Measurements from ENCODE around the gene SIRT2. TPM values are rescaled to one million over a fixed set of nuclear protein-coding genes. Genes with fewer than 3 reads are reported as not detected.
A peak's percentile ranks its signal among the peaks of the same experiment; 100 is the strongest.
"Not testable (repeated sequence)": the region's sequence is repeated elsewhere in the genome, so short reads cannot be mapped to it uniquely, and the experiment has no call there.

SIRT2 gene
- total RNA-seq, 1 donor from 2014 or later = 38.9 TPM

GRCh38 chr19:38834590-38834989, 64.8 kb downstream of the SIRT2 start:
- no peaks in the 10 kb centered on the region for H3K27me3 ChIP-seq (ENCODE audit: control insufficient read depth, insufficient read depth, low read length)
- no peak overlapping the region for H3K4me3 ChIP-seq (ENCODE audit: low read depth, low read length)
- no peak for DNase-seq (ENCODE audit: low read depth)
- TF ChIP-seq CTCF (IDR thresholded peaks at IDR 0.05; ENCODE audit: insufficient read depth, low read length, poor library complexity, severe bottlenecking) = no peak
- peaks cover 4% of the 10 kb centered on the region for H3K36me3 ChIP-seq (ENCODE audit: control insufficient read depth, insufficient read depth, low read length)

- no peak for DNase-seq (ENCODE audit: low read depth)
- H3K36me3 ChIP-seq (ENCODE audit: control insufficient read depth, insufficient read depth, low read length) = peaks cover 4% of the 10 kb centered on the region
- H3K4me3 ChIP-seq (ENCODE audit: low read depth, low read length) = no peak overlapping the region
- no peak for TF ChIP-seq CTCF (IDR thresholded peaks at IDR 0.05; ENCODE audit: insufficient read depth, low read length, poor library complexity, severe bottlenecking)
- no peaks in the 10 kb centered on the region for H3K27me3 ChIP-seq (ENCODE audit: control insufficient read depth, insufficient read depth, low read length)
Measured at GRCh38 chr19:38834104-38834490, 65.3 kb downstream of the SIRT2 start.

GRCh38 chr19:38833092-38833425, 66.4 kb downstream of the SIRT2 start:
- Histone ChIP-seq H3K27me3 (ENCODE audit: control insufficient read depth, insufficient read depth, low read length) (no peaks in the 10 kb centered on the region), H3K4me3 (ENCODE audit: low read depth, low read length) (no peak overlapping the region), H3K36me3 (ENCODE audit: control insufficient read depth, insufficient read depth, low read length) (peaks cover 4% of the 10 kb centered on the region)
- TF ChIP-seq CTCF (IDR thresholded peaks at IDR 0.05; ENCODE audit: insufficient read depth, low read length, poor library complexity, severe bottlenecking) = no peak
- no peak for DNase-seq (ENCODE audit: low read depth)

- Histone ChIP-seq H3K4me3 (ENCODE audit: low read depth, low read length) (peak overlapping the region; percentile 57), H3K36me3 (ENCODE audit: control insufficient read depth, insufficient read depth, low read length) (peaks cover 4% of the 10 kb centered on the region), H3K27me3 (ENCODE audit: control insufficient read depth, insufficient read depth, low read length) (no peaks in the 10 kb centered on the region)
- no peak for TF ChIP-seq CTCF (IDR thresholded peaks at IDR 0.05; ENCODE audit: insufficient read depth, low read length, poor library complexity, severe bottlenecking)
- peak; percentile 92 for DNase-seq (ENCODE audit: low read depth)
Measured at GRCh38 chr19:38831142-38831605, 68.2 kb downstream of the SIRT2 start.

- no peak overlapping the region for H3K4me3 ChIP-seq (ENCODE audit: low read depth, low read length)
- no peak for TF ChIP-seq CTCF (IDR thresholded peaks at IDR 0.05; ENCODE audit: insufficient read depth, low read length, poor library complexity, severe bottlenecking)
- peaks cover 3% of the 10 kb centered on the region for H3K36me3 ChIP-seq (ENCODE audit: control insufficient read depth, insufficient read depth, low read length)
- no peak for DNase-seq (ENCODE audit: low read depth)
- H3K27me3 ChIP-seq (ENCODE audit: control insufficient read depth, insufficient read depth, low read length) = no peaks in the 10 kb centered on the region
Measured at GRCh38 chr19:38830039-38830733, 69.2 kb downstream of the SIRT2 start.

- H3K4me3 ChIP-seq (ENCODE audit: low read depth, low read length); H3K27me3 ChIP-seq (ENCODE audit: control insufficient read depth, insufficient read depth, low read length); H3K36me3 ChIP-seq (ENCODE audit: control insufficient read depth, insufficient read depth, low read length); DNase-seq (ENCODE audit: low read depth): not testable (repeated sequence)
Measured at GRCh38 chr19:38829203-38829602, 70.2 kb downstream of the SIRT2 start.

Other genes with a start within 250 kb of the SIRT2 start
- gene CAPN12, start 155.1 kb downstream of the SIRT2 start, total RNA-seq = 0.68 and 1.3 TPM in 2 replicates
- gene LGALS7, start 126.1 kb downstream of the SIRT2 start, total RNA-seq = 0.55 TPM in 1 of 2 replicates, not detected in the other
- not detected in 2 replicates for gene LGALS7B, start 110.4 kb downstream of the SIRT2 start, total RNA-seq
- gene LGALS4, start 86.7 kb downstream of the SIRT2 start, total RNA-seq = not detected in 2 replicates
- gene ECH1, start 67.8 kb downstream of the SIRT2 start, total RNA-seq = 48.1 and 49.8 TPM in 2 replicates
- 192 and 200 TPM in 2 replicates for gene HNRNPL, start 49.6 kb downstream of the SIRT2 start, total RNA-seq
- 21.0 and 21.6 TPM in 2 replicates for gene RINL, start 21.3 kb downstream of the SIRT2 start, total RNA-seq
- 39.0 and 41.7 TPM in 2 replicates for gene NFKBIB, start 351 bp upstream of the SIRT2 start, total RNA-seq
- gene CCER2, start 12.6 kb upstream of the SIRT2 start, total RNA-seq = 0.42 TPM in 1 of 2 replicates, not detected in the other
- gene SARS2, start 31.1 kb upstream of the SIRT2 start, total RNA-seq = 40.5 and 55.2 TPM in 2 replicates
- gene MRPS12, start 31.3 kb upstream of the SIRT2 start, total RNA-seq = 53.8 and 67.1 TPM in 2 replicates
- 17.9 and 20.1 TPM in 2 replicates for gene FBXO17, start 76.1 kb upstream of the SIRT2 start, total RNA-seq
- gene FBXO27, start 132.9 kb upstream of the SIRT2 start, total RNA-seq = 3.0 and 6.9 TPM in 2 replicates
- gene ACP7, start 184.8 kb upstream of the SIRT2 start, total RNA-seq = 0.33 and 0.82 TPM in 2 replicates
- gene PAK4, start 226.2 kb upstream of the SIRT2 start, total RNA-seq = 23.7 and 27.3 TPM in 2 replicates